Naive B cell (primary cell): ENCODE measurements around the gene MACROH2A2. TPM values are rescaled to one million over a fixed set of nuclear protein-coding genes. Genes with fewer than 3 reads are reported as not detected.
"Not testable (repeated sequence)": the region's sequence is repeated elsewhere in the genome, so short reads cannot be mapped to it uniquely, and the experiment has no call there.

ENCODE experiments used
- ATAC-seq, 2 donors: fragments of 150-1000 bp; cut with Tn5 transposase; 2 replicates each; pipeline ENCODE4 v1.10.0; 2021; ENCODE audit warnings: low read depth in 2 of 2, mild to moderate bottlenecking in 2 of 2, moderate library complexity in 2 of 2
- DNase-seq: peaks from one replicate; pipeline ENCODE4 v3.0.0; 2022
- H3K27ac Mint-ChIP-seq, 6 donors: one replicate each; pipeline ENCODE4 v1.8.0; 2020 to 2022; ENCODE audit warnings: mild to moderate bottlenecking in 6 of 6, mixed read lengths in 6 of 6, moderate library complexity in 5 of 6, inconsistent platforms in 2 of 6
- H3K27me3 Mint-ChIP-seq, 3 donors: one replicate each; pipeline ENCODE4 v1.8.0; 2021 to 2022; ENCODE audit warnings: mixed read lengths in 3 of 3, mild to moderate bottlenecking in 1 of 3
- H3K36me3 Mint-ChIP-seq, 2 donors: one replicate each; pipeline ENCODE4 v1.8.0; 2020 to 2022; ENCODE audit warnings: mixed read lengths in 2 of 2, inconsistent platforms in 1 of 2, mild to moderate bottlenecking in 1 of 2
- H3K4me1 Mint-ChIP-seq, 3 donors: one replicate each; pipeline ENCODE4 v1.8.0; 2020 to 2022; ENCODE audit warnings: mixed read lengths in 3 of 3, inconsistent platforms in 1 of 3, mild to moderate bottlenecking in 1 of 3, moderate library complexity in 1 of 3
- H3K4me3 Mint-ChIP-seq, 8 donors: one replicate each; pipeline ENCODE4 v1.8.0; 2020 to 2022; ENCODE audit warnings: mild to moderate bottlenecking in 8 of 8, mixed read lengths in 8 of 8, moderate library complexity in 8 of 8, inconsistent platforms in 2 of 8
- H3K9me3 Mint-ChIP-seq, 7 donors: one replicate each; pipeline ENCODE4 v1.8.0; 2020 to 2022; ENCODE audit warnings: mixed read lengths in 7 of 7, mild to moderate bottlenecking in 5 of 7, inconsistent platforms in 2 of 7, moderate library complexity in 1 of 7
- polyA plus RNA-seq, 6 donors: library from polyadenylated mRNA; unstranded; fragments of 300-500 nt; fragmentation: Illumina TruSeq; gene quantifications; one replicate each; pipeline ENCODE4 v1.2.3, GENCODE V29; 2021; ENCODE audit warnings: low read depth in 6 of 6

The MACROH2A2 gene
- polyA plus RNA-seq, 6 donors from 2014 or later = not detected

DNA sequence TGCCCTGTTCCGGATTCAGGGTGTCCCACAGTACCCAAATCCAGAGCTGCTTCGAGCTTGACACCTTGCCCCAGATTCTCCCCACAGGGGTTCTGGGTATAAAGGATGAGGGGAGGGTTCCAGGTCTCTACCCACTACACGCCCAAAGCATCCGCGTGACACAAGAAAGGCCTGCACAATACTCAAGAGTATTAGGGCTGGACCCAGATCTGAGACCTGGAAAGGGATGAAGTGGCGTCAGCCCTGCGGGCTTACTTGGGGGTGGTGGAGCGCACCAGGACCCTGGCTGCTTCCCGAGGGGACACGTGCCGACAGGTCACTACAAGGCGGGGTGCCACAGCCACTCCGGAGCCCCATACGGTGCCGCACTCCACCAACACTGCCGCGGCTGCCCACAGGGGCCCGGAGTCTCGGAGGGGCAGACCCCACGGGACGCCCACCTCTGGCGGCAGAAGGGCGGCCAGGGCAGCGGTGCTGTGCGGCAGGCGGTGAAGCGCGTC is 92.6 kb downstream of the MACROH2A2 start:
- peaks cover 26 to 42% (median 27%) of the 10 kb centered on the region in 3 donors for H3K4me1 Mint-ChIP-seq
- no peaks in the 10 kb centered on the region for H3K9me3 Mint-ChIP-seq
- H3K4me3 Mint-ChIP-seq = peak overlapping the region; percentile 81 to 99 (median 88)
- no peaks in the 10 kb centered on the region for H3K36me3 Mint-ChIP-seq
- ATAC-seq (peak; percentile 6 to 10), DNase-seq (no peak)
- H3K27me3 Mint-ChIP-seq = no peaks in the 10 kb centered on the region
- H3K27ac Mint-ChIP-seq = peak overlapping the region; percentile 47 to 97 (median 71)

DNA sequence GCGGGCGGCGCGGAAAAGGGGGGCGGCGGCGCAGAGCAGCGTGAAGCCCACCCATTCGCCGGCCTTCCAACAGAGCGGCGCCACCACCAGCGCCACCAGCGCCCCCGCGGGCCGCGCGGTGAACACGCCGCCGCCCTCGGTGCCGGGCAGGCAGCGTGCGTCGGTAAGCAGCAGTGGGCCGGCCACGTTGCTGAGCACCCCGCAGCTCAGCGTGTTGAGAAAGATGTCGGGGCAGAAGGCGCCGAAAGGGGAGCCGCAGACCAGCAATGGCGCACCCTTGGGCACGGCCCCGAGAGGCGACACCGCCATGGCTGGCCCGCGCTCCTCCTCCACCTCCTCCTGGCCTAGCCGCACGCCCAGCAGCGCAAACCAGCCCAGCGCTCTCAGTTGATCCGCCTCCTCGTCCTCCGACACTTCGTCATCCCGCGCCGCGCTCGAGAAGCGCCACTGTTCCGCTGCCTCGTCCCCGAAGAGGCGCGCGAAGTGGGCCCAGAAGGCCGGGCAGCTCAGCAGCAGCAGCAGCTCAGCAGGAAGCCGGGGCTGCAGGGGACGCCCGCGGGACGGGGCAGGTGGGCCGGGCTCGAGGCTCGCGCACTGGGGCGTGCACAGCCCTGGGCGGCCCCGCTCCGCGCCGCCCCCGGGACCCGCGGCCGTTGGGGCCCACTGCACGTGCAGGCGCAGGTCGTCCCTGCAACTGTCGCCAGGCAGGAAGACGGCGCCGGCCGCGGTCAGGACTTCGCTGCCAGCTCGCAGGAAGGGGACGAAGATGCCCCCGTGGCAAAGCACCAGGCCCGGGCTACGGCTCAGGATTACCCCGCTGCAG is 93.2 kb downstream of the MACROH2A2 start:
- H3K4me3 Mint-ChIP-seq = peak overlapping the region; percentile 81 to 99 (median 94)
- peaks cover 26 to 39% (median 27%) of the 10 kb centered on the region in 3 donors for H3K4me1 Mint-ChIP-seq
- peak; percentile 71 for DNase-seq
- H3K27me3 Mint-ChIP-seq = no peaks in the 10 kb centered on the region
- peak overlapping the region; percentile 47 to 97 (median 78) for H3K27ac Mint-ChIP-seq
- no peaks in the 10 kb centered on the region for H3K36me3 Mint-ChIP-seq
- no peaks in the 10 kb centered on the region for H3K9me3 Mint-ChIP-seq
- peak; percentile 66 to 67 for ATAC-seq

DNA sequence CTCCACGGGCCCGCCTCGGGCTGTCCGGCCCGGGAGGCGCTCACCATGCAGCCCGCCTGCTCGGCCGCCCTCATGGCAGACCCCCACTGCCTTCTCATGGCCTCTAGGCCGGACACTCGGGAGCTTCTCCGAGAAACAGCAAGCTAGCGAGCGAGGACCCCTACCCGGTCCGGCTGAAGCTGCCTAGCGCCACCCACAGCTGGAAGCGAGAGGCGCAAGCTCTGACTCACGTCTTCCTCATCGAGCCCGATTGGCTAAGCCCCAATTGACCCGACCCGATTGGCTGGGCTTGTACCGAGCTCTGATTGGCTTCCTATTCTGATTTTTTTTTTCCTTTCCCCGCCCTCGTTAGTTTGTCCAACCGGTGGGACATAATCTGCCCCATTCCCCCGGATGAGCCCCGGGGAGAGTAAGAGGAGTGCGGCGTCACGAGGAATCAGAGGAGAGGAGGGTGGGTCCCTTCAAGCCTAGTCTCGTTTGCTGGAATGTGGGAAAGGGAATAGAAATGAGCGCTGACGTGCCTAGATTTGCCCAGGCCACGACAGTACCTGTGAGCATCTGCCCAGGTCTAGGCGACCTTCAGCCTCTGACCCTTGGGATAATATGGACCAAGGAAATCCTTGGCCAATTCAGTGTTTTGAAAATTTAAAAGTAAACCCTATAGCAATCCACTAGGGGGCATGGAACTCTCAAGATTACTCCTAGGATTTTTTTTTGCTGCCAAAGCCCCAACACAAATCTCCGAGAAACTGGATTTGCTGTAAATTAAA is 94.0 kb downstream of the MACROH2A2 start, which contains the start of gene TYSND1:
Gene TYSND1 (minus strand): TSS at position 212 of the 770 bp plus-strand sequence. CDS start 114 bp downstream, at position 98.
- DNase-seq = peak; percentile 90
- Mint-ChIP-seq H3K27ac (peak within 1 kb of the TSS; percentile 74 to 98 (median 94)), H3K9me3 (no peaks in the 10 kb centered on the region), H3K36me3 (no peaks in the 10 kb centered on the region), H3K27me3 (no peaks in the 10 kb centered on the region), H3K4me3 (peak within 1 kb of the TSS; percentile 81 to 99 (median 94)), H3K4me1 (peaks cover 26 to 39% (median 27%) of the 10 kb centered on the region in 3 donors)
- peak; percentile 80 for ATAC-seq

DNA sequence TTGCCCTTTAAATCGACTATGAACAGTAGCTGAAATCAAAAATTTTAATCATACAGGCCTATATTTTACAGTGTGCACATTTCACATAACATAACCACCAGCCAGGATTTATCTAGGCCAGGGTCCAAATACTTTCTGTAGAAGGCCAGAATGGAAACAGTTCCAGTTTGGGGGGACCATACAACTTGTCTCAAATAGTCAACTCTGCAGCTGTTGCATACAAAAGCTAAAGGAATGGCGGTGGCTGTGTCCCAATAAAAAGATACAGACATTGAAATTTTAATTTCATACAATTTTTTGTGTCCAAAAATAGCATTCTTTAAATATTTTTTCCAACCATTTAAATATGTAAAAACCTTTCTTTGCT is 94.6 kb downstream of the MACROH2A2 start:
- H3K27ac Mint-ChIP-seq = peak overlapping the region in 4 of 6 donors; percentile 91 to 98 (median 96)
- H3K4me1 Mint-ChIP-seq = peaks cover 25 to 36% (median 26%) of the 10 kb centered on the region in 3 donors
- no peak for DNase-seq
- no peaks in the 10 kb centered on the region for H3K9me3 Mint-ChIP-seq
- no peaks in the 10 kb centered on the region for H3K27me3 Mint-ChIP-seq
- H3K36me3 Mint-ChIP-seq = peaks cover 0 to 5% of the 10 kb centered on the region in 2 donors
- ATAC-seq = no peak
- peak overlapping the region; percentile 81 to 99 (median 93) for H3K4me3 Mint-ChIP-seq

DNA sequence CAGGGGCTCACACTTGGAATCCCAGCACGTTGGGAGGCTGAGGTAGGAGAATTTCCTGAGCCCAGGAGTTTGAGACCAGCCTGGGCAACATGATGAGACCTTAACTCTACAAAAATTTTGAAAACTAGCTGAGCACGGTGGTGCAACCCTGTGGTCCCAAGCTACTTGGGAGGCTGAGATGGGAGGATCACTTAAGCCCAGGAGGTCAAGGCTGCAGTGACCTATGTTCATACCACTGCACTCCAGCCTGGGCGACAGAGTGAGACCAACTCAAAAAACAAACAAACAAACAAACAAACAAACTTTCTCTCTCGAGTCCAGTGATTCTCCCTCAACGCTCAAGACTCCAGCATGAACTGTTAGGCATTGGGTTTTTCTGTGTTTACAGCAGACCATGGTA is 95.9 kb downstream of the MACROH2A2 start:
- Mint-ChIP-seq H3K4me1 (peaks cover 15 to 26% (median 18%) of the 10 kb centered on the region in 3 donors), H3K9me3 (no peaks in the 10 kb centered on the region), H3K27ac (no peak overlapping the region), H3K36me3 (peaks cover 7 to 10% of the 10 kb centered on the region in 2 donors), H3K27me3 (no peaks in the 10 kb centered on the region), H3K4me3 (peak overlapping the region in 1 of 8 donors; percentile 67)
- no peak for ATAC-seq
- DNase-seq = no peak

DNA sequence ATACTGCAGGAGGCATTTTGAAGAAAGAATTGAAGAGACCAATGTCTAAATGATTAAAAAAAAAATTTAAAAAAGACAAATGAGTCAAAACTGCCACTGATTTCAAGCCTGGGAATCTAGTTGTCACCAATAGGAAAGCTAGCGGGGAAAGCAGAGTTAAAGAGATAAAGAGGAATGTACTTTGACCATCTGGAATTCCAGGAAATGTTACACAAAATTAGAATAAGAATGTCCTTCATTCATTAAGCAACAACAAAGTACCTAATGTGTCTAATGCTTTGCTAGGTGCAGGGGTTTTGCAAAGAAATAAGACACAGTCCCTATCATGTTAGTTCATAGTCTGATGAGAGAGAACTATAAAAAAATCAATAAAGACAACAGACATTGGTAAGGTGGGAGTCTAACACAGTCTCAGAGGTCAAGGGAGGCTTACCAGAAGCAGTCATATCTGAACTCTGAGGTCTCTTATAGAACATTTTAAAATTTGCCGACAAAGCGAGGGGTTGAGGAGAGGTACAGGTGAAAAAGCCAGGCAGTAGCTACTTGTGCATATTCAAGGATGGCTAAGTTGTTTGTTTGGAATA is 102.7 kb downstream of the MACROH2A2 start:
- Mint-ChIP-seq H3K27me3 (no peaks in the 10 kb centered on the region), H3K4me1 (peaks cover 5 to 10% (median 10%) of the 10 kb centered on the region in 3 donors)

DNA sequence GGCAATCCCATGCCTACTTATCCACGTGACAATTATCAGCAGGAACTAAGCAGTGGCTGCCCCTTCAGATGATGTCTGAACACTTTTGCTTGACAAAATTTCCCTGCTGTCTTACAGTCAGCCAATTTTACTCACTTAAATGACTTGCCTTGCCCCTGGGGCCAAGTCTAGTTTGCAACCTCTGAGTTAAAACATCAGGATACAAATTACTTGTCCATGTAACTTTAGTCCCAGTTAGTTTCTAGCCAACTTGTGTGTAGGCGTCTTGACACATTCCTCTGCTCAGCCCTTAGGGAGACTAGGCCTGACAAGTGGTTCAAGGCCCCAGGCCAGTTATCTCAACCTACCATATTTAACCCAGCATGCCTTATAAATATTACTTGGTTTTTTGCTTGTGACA is 105.5 kb downstream of the MACROH2A2 start:
- no peaks in the 10 kb centered on the region for H3K27me3 Mint-ChIP-seq
- H3K4me1 Mint-ChIP-seq = peaks cover 18 to 26% (median 23%) of the 10 kb centered on the region in 3 donors
- no peak for ATAC-seq
- H3K27ac Mint-ChIP-seq = no peak overlapping the region
- DNase-seq = no peak
- H3K4me3 Mint-ChIP-seq = no peak overlapping the region
- peaks cover 29 to 34% of the 10 kb centered on the region in 2 donors for H3K36me3 Mint-ChIP-seq
- no peaks in the 10 kb centered on the region for H3K9me3 Mint-ChIP-seq

More for the DNA sequence above, 102.7 kb downstream of the MACROH2A2 start:
- Mint-ChIP-seq H3K27ac (peak overlapping the region in 2 of 6 donors; percentile 1 to 17), H3K9me3 (no peaks in the 10 kb centered on the region), H3K4me3 (no peak overlapping the region), H3K36me3 (peaks cover 35 to 40% of the 10 kb centered on the region in 2 donors)
- DNase-seq (no peak), ATAC-seq (no peak)

DNA sequence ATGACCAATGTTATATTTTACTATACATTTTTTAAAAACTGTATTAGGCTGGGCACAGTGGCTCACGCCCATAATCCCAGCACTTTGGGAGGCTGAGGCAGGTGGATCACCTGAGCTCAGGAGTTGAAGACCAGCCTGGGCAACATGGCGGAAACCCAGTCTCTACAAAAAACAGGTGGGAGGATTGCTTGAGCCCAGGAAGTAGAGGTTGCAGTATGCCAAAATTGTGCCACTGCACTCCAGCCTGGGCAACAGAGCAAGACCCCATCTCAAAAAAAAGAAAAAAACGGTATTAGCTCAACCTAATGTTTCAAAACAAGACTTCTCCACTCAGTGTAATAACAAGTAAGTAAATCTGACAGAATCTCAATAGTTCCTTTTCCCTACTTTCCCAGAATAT is 106.7 kb downstream of the MACROH2A2 start:
- Mint-ChIP-seq H3K4me1 (peaks cover 29 to 36% (median 32%) of the 10 kb centered on the region in 3 donors), H3K27ac (peak overlapping the region in 1 of 6 donors; percentile 78)
- H3K9me3 Mint-ChIP-seq = not testable (repeated sequence)

DNA sequence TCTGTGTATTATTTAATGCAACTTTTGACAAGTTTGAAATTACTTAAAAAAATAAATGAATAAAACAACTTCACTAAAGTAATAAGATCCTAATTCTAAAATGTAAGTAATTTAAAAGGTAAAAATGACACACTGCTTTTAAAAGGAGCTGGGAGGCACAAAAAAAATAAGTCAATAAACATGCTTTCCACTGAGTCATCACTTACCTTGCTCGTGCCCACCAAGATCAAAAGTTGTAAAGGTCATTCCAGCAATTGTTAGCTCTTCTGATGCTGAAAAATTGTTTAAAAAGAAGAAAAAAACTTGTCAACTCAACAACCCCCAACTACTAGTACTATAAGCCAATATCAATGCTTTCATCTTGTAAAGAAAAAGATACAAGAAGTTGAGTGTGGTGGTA is 108.2 kb downstream of the MACROH2A2 start:
- ATAC-seq (no peak), DNase-seq (no peak)
- Mint-ChIP-seq H3K27me3 (no peaks in the 10 kb centered on the region), H3K4me1 (peaks cover 30 to 43% (median 31%) of the 10 kb centered on the region in 3 donors), H3K9me3 (no peaks in the 10 kb centered on the region), H3K27ac (no peak overlapping the region), H3K4me3 (no peak overlapping the region), H3K36me3 (peaks cover 9 to 12% of the 10 kb centered on the region in 2 donors)

More for the DNA sequence above, 106.7 kb downstream of the MACROH2A2 start:
- H3K4me3 Mint-ChIP-seq, DNase-seq, H3K27me3 Mint-ChIP-seq, ATAC-seq: not testable (repeated sequence)
- H3K36me3 Mint-ChIP-seq = peaks cover 21 to 26% of the 10 kb centered on the region in 2 donors

Other genes starting within 250 kb of the MACROH2A2 start
- gene AIFM2, start 80.0 kb downstream of the MACROH2A2 start, polyA plus RNA-seq = 1 to 10 TPM; 1.8 to 3.0 (median 2.2) TPM
- gene TYSND1, start 93.9 kb downstream of the MACROH2A2 start, polyA plus RNA-seq = 10 to 100 TPM; 19.8 to 33.5 (median 25.0) TPM
- 10 to 100 TPM in 5 of 6 donors, 1 to 10 TPM in 1; 9.4 to 40.7 (median 25.2) TPM for gene SAR1A, start 117.7 kb downstream of the MACROH2A2 start, polyA plus RNA-seq
- gene PPA1, start 180.6 kb downstream of the MACROH2A2 start, polyA plus RNA-seq = 100 to 1,000 TPM in 3 of 6 donors, 10 to 100 TPM in 3; 59.7 to 152 (median 97.0) TPM
- gene NPFFR1, start 231.2 kb downstream of the MACROH2A2 start, polyA plus RNA-seq = not detected